HepG2 (cell line): ENCODE data around the gene NDUFS2. TPM values are rescaled to one million over a fixed set of nuclear protein-coding genes. Genes with fewer than 3 reads are reported as not detected.

Experiments used
- BCL6 ChIP-seq: IDR thresholded peaks from 2 replicates; pipeline ENCODE4 v1.6.1; 2016; ENCODE audit warnings: missing genetic modification reagents, missing compliant biosample characterization
- CBX2 ChIP-seq, 2 experiments: fragments of 200-600 bp in 1 of 2; sonication (generic); formaldehyde crosslinking in 1 of 2; IDR thresholded peaks; 2 replicates each; pipeline versions ENCODE4 v1.7.0 to v1.8.1; 2018 to 2022; ENCODE audit warnings: low read depth in 2 of 2, low read length in 1 of 2, mild to moderate bottlenecking in 1 of 2, missing genetic modification reagents in 1 of 2
- CHCHD3 ChIP-seq: sonication (generic); formaldehyde crosslinking; IDR thresholded peaks from 2 replicates; pipeline ENCODE4 v1.8.0; 2022; ENCODE audit warnings: mild to moderate bottlenecking, missing genetic modification reagents, moderate library complexity
- ERF ChIP-seq: IDR thresholded peaks from 2 replicates; pipeline ENCODE4 v1.6.1; 2018; ENCODE audit warnings: missing biosample characterization, missing genetic modification reagents
- HDAC1 ChIP-seq: sonication (generic); formaldehyde crosslinking; IDR thresholded peaks from 2 replicates; pipeline ENCODE4 v1.5.1; 2020; ENCODE audit warnings: mild to moderate bottlenecking, missing genetic modification reagents
- HES4 ChIP-seq: sonication (generic); formaldehyde crosslinking; IDR thresholded peaks from 2 replicates; pipeline ENCODE4 v1.9.0; 2021; ENCODE audit warnings: mild to moderate bottlenecking, missing genetic modification reagents, borderline replicate concordance
- HNF4G ChIP-seq, 2 experiments: sonication (generic) in 1 of 2; formaldehyde crosslinking in 1 of 2; IDR thresholded peaks; 2 replicates each; pipeline versions ENCODE4 v1.4.0 to v1.6.1; 2011 to 2020; ENCODE audit warnings: borderline replicate concordance in 2 of 2, low read depth in 2 of 2, mild to moderate bottlenecking in 2 of 2, low read length in 1 of 2, missing genetic modification reagents in 1 of 2, moderate library complexity in 1 of 2
- ISX ChIP-seq: sonication (generic); formaldehyde crosslinking; conservative IDR thresholded peaks from 2 replicates; pipeline ENCODE4 v1.5.0; 2020; ENCODE audit warnings: missing genetic modification reagents
- TBP ChIP-seq: sonication (generic); formaldehyde crosslinking; IDR thresholded peaks from 2 replicates; pipeline ENCODE4 v1.5.0; 2020; ENCODE audit warnings: missing genetic modification reagents
- ZBTB21 ChIP-seq: sonication (generic); formaldehyde crosslinking; IDR thresholded peaks from 2 replicates; pipeline ENCODE4 v1.4.0; 2020; ENCODE audit warnings: missing genetic modification reagents
- ZC3H13 ChIP-seq: sonication (generic); formaldehyde crosslinking; IDR thresholded peaks from 2 replicates; pipeline ENCODE4 v1.8.1; 2023; ENCODE audit warnings: mild to moderate bottlenecking, missing genetic modification reagents, moderate library complexity
- ZFP1 ChIP-seq: IDR thresholded peaks from 2 replicates; pipeline ENCODE4 v1.6.1; 2016
- ZFYVE20 ChIP-seq: sonication (generic); formaldehyde crosslinking; IDR thresholded peaks from 2 replicates; pipeline ENCODE4 v1.8.0; 2023; ENCODE audit warnings: low read depth, mild to moderate bottlenecking, moderate library complexity, missing genetic modification reagents, borderline replicate concordance
- ZNF468 ChIP-seq: sonication (generic); formaldehyde crosslinking; IDR thresholded peaks from 2 replicates; pipeline ENCODE4 v1.8.0; 2022; ENCODE audit warnings: mild to moderate bottlenecking, moderate library complexity, missing genetic modification reagents
- ZNF782 ChIP-seq: sonication (generic); formaldehyde crosslinking; IDR thresholded peaks from 2 replicates; pipeline ENCODE4 v1.4.0; 2020; ENCODE audit warnings: missing genetic modification reagents, mild to moderate bottlenecking, borderline replicate concordance
- polyA plus RNA-seq, 8 experiments: library from polyadenylated mRNA; depleted of rRNA in 3 of 8; stranded (reverse) in 7 of 8; unstranded in 1 of 8; fragments of >200 nt; fragmentation: Illumina TruSeq in 4 of 8; extraction: Trizol in 4 of 8; gene quantifications; 2 replicates each; pipeline versions ENCODE4 v1.2.1 to v1.2.3, GENCODE V29; 2011 to 2016; ENCODE audit warnings: low read depth in 4 of 8, missing spikeins in 1 of 8, mixed read lengths in 1 of 8; ENCODE audit not compliant: insufficient read depth in 1 of 8
- total RNA-seq, 5 experiments: library from RNA; depleted of rRNA; stranded (reverse); fragments of >200 nt; fragmentation: Illumina TruSeq; extraction: Trizol; gene quantifications; 2 replicates each; pipeline ENCODE4 v1.2.3, GENCODE V29; 2016; ENCODE audit warnings: low read depth in 1 of 5
- TF ChIP-seq, protein P1 (sequence below): IDR thresholded peaks from 2 replicates; pipeline ENCODE4 v1.6.1; 2016; ENCODE audit warnings: missing genetic modification reagents, missing compliant biosample characterization
- TF ChIP-seq, protein P2 (sequence below): sonication (generic); formaldehyde crosslinking; IDR thresholded peaks from 2 replicates; pipeline ENCODE4 v1.4.0; 2020; ENCODE audit warnings: low read depth, mild to moderate bottlenecking, missing genetic modification reagents
- TF ChIP-seq, protein P3 (sequence below): sonication (generic); formaldehyde crosslinking; IDR thresholded peaks from 2 replicates; pipeline ENCODE4 v1.4.0; 2020; ENCODE audit warnings: missing genetic modification reagents, borderline replicate concordance
- TF ChIP-seq, protein P4 (sequence below): IDR thresholded peaks from 2 replicates; pipeline ENCODE4 v1.6.1; 2016
- TF ChIP-seq, protein P5 (sequence below): sonication (generic); formaldehyde crosslinking; IDR thresholded peaks from 2 replicates; pipeline ENCODE4 v1.8.0; 2022; ENCODE audit warnings: mild to moderate bottlenecking, missing genetic modification reagents, moderate library complexity
- TF ChIP-seq, protein P6 (sequence below): sonication (generic); formaldehyde crosslinking; IDR thresholded peaks from 2 replicates; pipeline ENCODE4 v1.5.0; 2020; ENCODE audit warnings: mild to moderate bottlenecking, missing genetic modification reagents

NDUFS2 gene
- total and polyA plus RNA-seq, 2 of the 13 experiments (the other 11 are each of a cell fraction or from before 2014, with no cell fraction given) = 89.9 to 118 TPM

DNA sequence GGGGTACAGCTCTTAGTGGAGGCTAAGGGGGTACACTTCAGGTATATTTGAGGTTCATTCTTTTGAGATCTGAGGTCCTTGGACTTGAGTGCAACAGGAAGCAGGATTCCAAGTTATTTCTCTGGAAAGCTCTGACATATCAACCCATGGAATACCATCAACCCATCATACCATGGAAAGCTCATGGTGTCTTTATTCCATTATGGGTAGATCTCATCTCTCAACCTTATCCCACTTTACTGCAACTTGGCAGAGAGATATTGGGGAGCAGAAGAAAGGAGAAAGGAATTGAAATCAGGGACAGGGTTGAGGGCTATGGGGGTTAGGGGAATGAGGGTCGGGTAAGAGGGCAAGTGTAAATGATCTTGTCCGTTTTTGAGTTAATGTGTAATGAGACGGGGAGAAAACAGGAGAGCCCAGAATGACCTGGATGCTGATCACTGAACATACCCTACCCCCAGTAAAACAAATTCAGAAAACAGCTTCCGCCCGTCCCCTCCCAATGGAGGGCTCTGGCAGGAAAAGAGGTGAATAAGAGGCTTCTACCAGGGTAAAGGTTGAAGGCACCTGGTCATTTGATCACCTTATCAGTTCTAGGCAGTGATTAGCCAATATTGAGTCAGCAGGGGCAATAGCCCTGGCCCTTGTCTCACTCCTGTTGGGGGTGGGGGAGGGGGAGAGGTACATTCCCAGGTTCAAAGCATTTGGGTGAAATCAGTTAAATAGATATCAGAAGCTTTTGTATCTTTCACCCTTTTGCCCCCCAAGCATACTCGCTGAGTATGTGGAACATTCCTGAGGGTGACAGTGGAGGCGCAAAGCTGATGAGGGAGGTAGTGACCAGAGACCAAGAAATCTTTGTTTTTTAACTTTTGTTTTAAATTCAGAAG, 21.9 kb downstream of the NDUFS2 start (continued):
- TF ChIP-seq ZNF468 (CRISPR knock-in tag) (no peak), ISX (CRISPR knock-in tag) (no peak), HES4 (CRISPR knock-in tag) (no peak), CBX2 (IDR thresholded peaks at IDR 0.05; ENCODE audit: low read depth, low read length) (no peak), CBX2 (CRISPR knock-in tag; IDR thresholded peaks at IDR 0.05; ENCODE audit: low read depth) (no peak), ERF (CRISPR knock-in tag) (0 out of 2 replicates have a peak, but pooled peaks have one; percentile 28), CHCHD3 (CRISPR knock-in tag) (no peak), ZNF782 (CRISPR knock-in tag) (no peak), ZFP1 (CRISPR knock-in tag) (no peak), ZC3H13 (no peak), ZFYVE20 (no peak), HNF4G (IDR thresholded peaks at IDR 0.05; ENCODE audit: borderline replicate concordance, low read depth, low read length) (peak; percentile 98), HNF4G (CRISPR knock-in tag; IDR thresholded peaks at IDR 0.05; ENCODE audit: borderline replicate concordance, low read depth) (peak; percentile 85), ZBTB21 (no peak), HDAC1 (CRISPR knock-in tag) (peak; percentile 68), TBP (CRISPR knock-in tag) (no peak), BCL6 (peak; percentile 83)
- TF ChIP-seq, protein P1, sequence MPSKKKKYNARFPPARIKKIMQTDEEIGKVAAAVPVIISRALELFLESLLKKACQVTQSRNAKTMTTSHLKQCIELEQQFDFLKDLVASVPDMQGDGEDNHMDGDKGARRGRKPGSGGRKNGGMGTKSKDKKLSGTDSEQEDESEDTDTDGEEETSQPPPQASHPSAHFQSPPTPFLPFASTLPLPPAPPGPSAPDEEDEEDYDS (CRISPR knock-in tag) = peak; percentile 55
- TF ChIP-seq, protein P2, sequence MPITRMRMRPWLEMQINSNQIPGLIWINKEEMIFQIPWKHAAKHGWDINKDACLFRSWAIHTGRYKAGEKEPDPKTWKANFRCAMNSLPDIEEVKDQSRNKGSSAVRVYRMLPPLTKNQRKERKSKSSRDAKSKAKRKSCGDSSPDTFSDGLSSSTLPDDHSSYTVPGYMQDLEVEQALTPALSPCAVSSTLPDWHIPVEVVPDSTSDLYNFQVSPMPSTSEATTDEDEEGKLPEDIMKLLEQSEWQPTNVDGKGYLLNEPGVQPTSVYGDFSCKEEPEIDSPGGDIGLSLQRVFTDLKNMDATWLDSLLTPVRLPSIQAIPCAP (CRISPR knock-in tag) = no peak
- TF ChIP-seq, protein P3, sequence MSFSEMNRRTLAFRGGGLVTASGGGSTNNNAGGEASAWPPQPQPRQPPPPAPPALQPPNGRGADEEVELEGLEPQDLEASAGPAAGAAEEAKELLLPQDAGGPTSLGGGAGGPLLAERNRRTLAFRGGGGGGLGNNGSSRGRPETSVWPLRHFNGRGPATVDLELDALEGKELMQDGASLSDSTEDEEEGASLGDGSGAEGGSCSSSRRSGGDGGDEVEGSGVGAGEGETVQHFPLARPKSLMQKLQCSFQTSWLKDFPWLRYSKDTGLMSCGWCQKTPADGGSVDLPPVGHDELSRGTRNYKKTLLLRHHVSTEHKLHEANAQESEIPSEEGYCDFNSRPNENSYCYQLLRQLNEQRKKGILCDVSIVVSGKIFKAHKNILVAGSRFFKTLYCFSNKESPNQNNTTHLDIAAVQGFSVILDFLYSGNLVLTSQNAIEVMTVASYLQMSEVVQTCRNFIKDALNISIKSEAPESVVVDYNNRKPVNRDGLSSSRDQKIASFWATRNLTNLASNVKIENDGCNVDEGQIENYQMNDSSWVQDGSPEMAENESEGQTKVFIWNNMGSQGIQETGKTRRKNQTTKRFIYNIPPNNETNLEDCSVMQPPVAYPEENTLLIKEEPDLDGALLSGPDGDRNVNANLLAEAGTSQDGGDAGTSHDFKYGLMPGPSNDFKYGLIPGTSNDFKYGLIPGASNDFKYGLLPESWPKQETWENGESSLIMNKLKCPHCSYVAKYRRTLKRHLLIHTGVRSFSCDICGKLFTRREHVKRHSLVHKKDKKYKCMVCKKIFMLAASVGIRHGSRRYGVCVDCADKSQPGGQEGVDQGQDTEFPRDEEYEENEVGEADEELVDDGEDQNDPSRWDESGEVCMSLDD (CRISPR knock-in tag) = peak; percentile 56; the same call in 1 of the 2 replicates
- TF ChIP-seq, protein P4, sequence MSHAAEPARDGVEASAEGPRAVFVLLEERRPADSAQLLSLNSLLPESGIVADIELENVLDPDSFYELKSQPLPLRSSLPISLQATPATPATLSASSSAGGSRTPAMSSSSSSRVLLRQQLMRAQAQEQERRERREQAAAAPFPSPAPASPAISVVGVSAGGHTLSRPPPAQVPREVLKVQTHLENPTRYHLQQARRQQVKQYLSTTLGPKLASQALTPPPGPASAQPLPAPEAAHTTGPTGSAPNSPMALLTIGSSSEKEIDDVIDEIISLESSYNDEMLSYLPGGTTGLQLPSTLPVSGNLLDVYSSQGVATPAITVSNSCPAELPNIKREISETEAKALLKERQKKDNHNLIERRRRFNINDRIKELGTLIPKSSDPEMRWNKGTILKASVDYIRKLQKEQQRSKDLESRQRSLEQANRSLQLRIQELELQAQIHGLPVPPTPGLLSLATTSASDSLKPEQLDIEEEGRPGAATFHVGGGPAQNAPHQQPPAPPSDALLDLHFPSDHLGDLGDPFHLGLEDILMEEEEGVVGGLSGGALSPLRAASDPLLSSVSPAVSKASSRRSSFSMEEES (CRISPR knock-in tag) = peak; percentile 98
- TF ChIP-seq, protein P5, sequence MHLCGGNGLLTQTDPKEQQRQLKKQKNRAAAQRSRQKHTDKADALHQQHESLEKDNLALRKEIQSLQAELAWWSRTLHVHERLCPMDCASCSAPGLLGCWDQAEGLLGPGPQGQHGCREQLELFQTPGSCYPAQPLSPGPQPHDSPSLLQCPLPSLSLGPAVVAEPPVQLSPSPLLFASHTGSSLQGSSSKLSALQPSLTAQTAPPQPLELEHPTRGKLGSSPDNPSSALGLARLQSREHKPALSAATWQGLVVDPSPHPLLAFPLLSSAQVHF = no peak
- TF ChIP-seq, protein P6, sequence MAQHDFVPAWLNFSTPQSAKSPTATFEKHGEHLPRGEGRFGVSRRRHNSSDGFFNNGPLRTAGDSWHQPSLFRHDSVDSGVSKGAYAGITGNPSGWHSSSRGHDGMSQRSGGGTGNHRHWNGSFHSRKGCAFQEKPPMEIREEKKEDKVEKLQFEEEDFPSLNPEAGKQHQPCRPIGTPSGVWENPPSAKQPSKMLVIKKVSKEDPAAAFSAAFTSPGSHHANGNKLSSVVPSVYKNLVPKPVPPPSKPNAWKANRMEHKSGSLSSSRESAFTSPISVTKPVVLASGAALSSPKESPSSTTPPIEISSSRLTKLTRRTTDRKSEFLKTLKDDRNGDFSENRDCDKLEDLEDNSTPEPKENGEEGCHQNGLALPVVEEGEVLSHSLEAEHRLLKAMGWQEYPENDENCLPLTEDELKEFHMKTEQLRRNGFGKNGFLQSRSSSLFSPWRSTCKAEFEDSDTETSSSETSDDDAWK = no peak
